Measurements from ENCODE around the gene PLCB1.
"Not testable (repeated sequence)": the region's sequence is repeated elsewhere in the genome, so short reads cannot be mapped to it uniquely, and the experiment has no call there.

Gene PLCB1

DNA sequence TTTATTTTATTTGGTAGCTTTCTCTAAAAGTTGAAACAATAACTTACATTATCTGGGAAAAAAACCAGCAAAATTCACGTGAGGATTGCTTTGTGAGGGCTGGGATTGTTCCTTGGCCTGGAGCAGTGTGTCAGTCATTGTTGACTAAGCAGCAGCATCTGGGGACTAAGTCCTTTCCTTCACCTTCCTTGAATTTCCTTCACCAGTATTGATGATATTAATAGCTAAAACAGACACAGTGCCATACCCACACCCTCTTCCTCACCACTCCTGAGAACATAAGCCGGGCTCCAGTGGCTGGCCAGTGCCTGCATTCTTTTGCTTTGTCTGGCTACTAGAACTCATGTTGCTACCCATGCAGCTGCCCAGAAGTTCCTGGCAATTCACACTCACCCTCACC lies 23.7 kb downstream of the PLCB1 start:
- H3K27me3 ChIP-seq (ENCODE audit: control insufficient read depth, insufficient read depth, low read length, poor library complexity, severe bottlenecking), result no peaks in the 10 kb centered on the region
- no peaks in the 10 kb centered on the region for H3K4me1 ChIP-seq (ENCODE audit: control insufficient read depth, insufficient read depth, low read length)
- H3K36me3 ChIP-seq (ENCODE audit: control insufficient read depth, insufficient read depth, low read length), result no peaks in the 10 kb centered on the region
- H3K9me3 ChIP-seq (ENCODE audit: control insufficient read depth, low read length), result no peaks in the 10 kb centered on the region
- H3K27ac ChIP-seq (ENCODE audit: insufficient read depth, low read depth, low read length, poor library complexity, severe bottlenecking), result no peak overlapping the region
- 90 to 92% methylated on average over 2 of the region's 2 CpGs for whole genome bisulfite sequencing, 2 experiments
- H3K4me3 ChIP-seq (ENCODE audit: insufficient read depth, low read depth, low read length), result no peak overlapping the region

DNA sequence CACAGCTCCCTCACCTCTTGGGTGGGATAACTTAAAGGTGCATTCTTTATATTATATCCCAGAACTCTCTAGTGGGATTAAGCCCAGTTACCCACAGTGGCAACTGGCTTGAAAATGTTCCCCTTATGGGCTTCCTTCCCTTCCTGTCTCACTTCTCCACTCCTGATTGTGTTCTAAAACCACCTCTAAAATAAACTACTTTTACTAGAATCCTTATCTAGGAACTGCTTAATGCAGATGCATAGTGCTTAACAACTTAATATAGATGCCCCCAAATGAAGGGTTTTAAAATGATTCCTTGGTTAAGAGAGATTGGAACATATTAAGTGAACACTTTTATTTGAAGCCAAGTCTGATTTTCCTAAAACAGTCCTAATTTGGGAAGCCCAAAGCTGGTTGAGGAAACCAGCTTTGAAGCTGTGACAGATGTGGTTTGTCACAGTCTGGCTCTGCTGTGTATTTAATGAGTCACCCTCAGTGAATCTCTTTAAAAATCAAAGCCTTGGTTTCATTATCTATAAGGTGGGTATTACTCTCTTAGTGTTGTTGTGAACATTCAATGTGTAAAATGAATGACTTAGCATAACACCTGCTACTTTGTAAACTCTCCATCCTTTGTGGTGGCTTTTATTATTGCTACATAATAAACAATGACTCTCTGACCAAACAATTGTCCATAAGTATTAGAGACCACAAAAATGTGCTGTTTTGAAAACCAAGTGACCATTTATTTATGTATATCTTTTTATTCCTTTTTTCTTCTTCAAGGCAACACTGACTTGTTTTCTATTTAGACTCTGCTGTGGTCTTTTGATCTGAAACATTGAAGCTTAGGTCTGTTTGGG lies 24.4 kb downstream of the PLCB1 start:
- Histone ChIP-seq H3K4me3 (ENCODE audit: insufficient read depth, low read depth, low read length) (no peak overlapping the region), H3K9me3 (ENCODE audit: control insufficient read depth, low read length) (no peaks in the 10 kb centered on the region), H3K4me1 (ENCODE audit: control insufficient read depth, insufficient read depth, low read length) (no peaks in the 10 kb centered on the region), H3K36me3 (ENCODE audit: control insufficient read depth, insufficient read depth, low read length) (no peaks in the 10 kb centered on the region), H3K27ac (ENCODE audit: insufficient read depth, low read depth, low read length, poor library complexity, severe bottlenecking) (no peak overlapping the region), H3K27me3 (ENCODE audit: control insufficient read depth, insufficient read depth, low read length, poor library complexity, severe bottlenecking) (no peaks in the 10 kb centered on the region)

- WGBS, 2 experiments, result 82 to 95% methylated on average over 1 of the region's 1 CpG
Observed at GRCh38 chr20:8159217-8159616, 27.2 kb downstream of the PLCB1 start.

GRCh38 chr20:8161264-8162071 lies 29.4 kb downstream of the PLCB1 start:
- Histone ChIP-seq H3K9me3 (ENCODE audit: control insufficient read depth, low read length) (no peaks in the 10 kb centered on the region), H3K4me1 (ENCODE audit: control insufficient read depth, insufficient read depth, low read length) (no peaks in the 10 kb centered on the region), H3K4me3 (ENCODE audit: insufficient read depth, low read depth, low read length) (no peak overlapping the region), H3K27me3 (ENCODE audit: control insufficient read depth, insufficient read depth, low read length, poor library complexity, severe bottlenecking) (no peaks in the 10 kb centered on the region), H3K36me3 (ENCODE audit: control insufficient read depth, insufficient read depth, low read length) (no peaks in the 10 kb centered on the region), H3K27ac (ENCODE audit: insufficient read depth, low read depth, low read length, poor library complexity, severe bottlenecking) (no peak overlapping the region)
- 80 to 81% methylated on average over 2 of the region's 4 CpGs for WGBS, 2 experiments

More at GRCh38 chr20:8159217-8159616, 27.2 kb downstream of the PLCB1 start:
- H3K27ac ChIP-seq (ENCODE audit: insufficient read depth, low read depth, low read length, poor library complexity, severe bottlenecking); H3K36me3 ChIP-seq (ENCODE audit: control insufficient read depth, insufficient read depth, low read length); H3K4me1 ChIP-seq (ENCODE audit: control insufficient read depth, insufficient read depth, low read length); H3K27me3 ChIP-seq (ENCODE audit: control insufficient read depth, insufficient read depth, low read length, poor library complexity, severe bottlenecking); H3K4me3 ChIP-seq (ENCODE audit: insufficient read depth, low read depth, low read length); H3K9me3 ChIP-seq (ENCODE audit: control insufficient read depth, low read length): not testable (repeated sequence)

DNA sequence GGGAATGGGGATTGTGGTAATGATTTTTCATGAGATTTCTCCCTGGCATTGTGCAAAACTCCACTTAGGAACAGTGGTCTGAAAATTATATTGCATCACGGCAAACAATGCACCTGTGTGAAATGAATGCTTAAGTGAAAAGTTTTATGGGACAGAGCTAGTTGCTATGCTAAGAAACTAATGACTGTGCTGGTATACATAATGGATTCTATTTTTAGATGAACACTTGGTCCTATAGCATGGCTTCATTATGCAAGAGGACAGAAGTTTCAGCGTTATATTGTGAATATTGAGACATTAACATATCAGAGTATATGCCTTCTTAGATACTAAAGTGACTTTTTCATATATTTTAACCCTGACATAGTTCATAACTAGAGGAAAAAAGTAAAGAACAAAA lies 30.5 kb downstream of the PLCB1 start:
- H3K27ac ChIP-seq (ENCODE audit: insufficient read depth, low read depth, low read length, poor library complexity, severe bottlenecking), result no peak overlapping the region
- no peaks in the 10 kb centered on the region for H3K9me3 ChIP-seq (ENCODE audit: control insufficient read depth, low read length)
- H3K36me3 ChIP-seq (ENCODE audit: control insufficient read depth, insufficient read depth, low read length), result no peaks in the 10 kb centered on the region
- H3K4me1 ChIP-seq (ENCODE audit: control insufficient read depth, insufficient read depth, low read length), result no peaks in the 10 kb centered on the region
- 97 to 99% methylated on average over 1 to 2 of the region's 2 CpGs for WGBS, 2 experiments
- no peak overlapping the region for H3K4me3 ChIP-seq (ENCODE audit: insufficient read depth, low read depth, low read length)
- no peaks in the 10 kb centered on the region for H3K27me3 ChIP-seq (ENCODE audit: control insufficient read depth, insufficient read depth, low read length, poor library complexity, severe bottlenecking)

GRCh38 chr20:8163543-8163942 lies 31.5 kb downstream of the PLCB1 start:
- Histone ChIP-seq H3K27me3 (ENCODE audit: control insufficient read depth, insufficient read depth, low read length, poor library complexity, severe bottlenecking) (no peaks in the 10 kb centered on the region), H3K27ac (ENCODE audit: insufficient read depth, low read depth, low read length, poor library complexity, severe bottlenecking) (no peak overlapping the region), H3K9me3 (ENCODE audit: control insufficient read depth, low read length) (no peaks in the 10 kb centered on the region), H3K36me3 (ENCODE audit: control insufficient read depth, insufficient read depth, low read length) (no peaks in the 10 kb centered on the region), H3K4me3 (ENCODE audit: insufficient read depth, low read depth, low read length) (no peak overlapping the region), H3K4me1 (ENCODE audit: control insufficient read depth, insufficient read depth, low read length) (no peaks in the 10 kb centered on the region)
- 94 to 96% methylated on average over 4 of the region's 4 CpGs for WGBS, 2 experiments

GRCh38 chr20:8166730-8167129 lies 34.7 kb downstream of the PLCB1 start:
- H3K27me3 ChIP-seq (ENCODE audit: control insufficient read depth, insufficient read depth, low read length, poor library complexity, severe bottlenecking), result no peaks in the 10 kb centered on the region
- H3K9me3 ChIP-seq (ENCODE audit: control insufficient read depth, low read length), result no peaks in the 10 kb centered on the region
- no peak overlapping the region for H3K4me3 ChIP-seq (ENCODE audit: insufficient read depth, low read depth, low read length)
- no peaks in the 10 kb centered on the region for H3K4me1 ChIP-seq (ENCODE audit: control insufficient read depth, insufficient read depth, low read length)
- H3K27ac ChIP-seq (ENCODE audit: insufficient read depth, low read depth, low read length, poor library complexity, severe bottlenecking), result no peak overlapping the region
- WGBS, 2 experiments, result 92 to 95% methylated on average over 7 of the region's 7 CpGs
- H3K36me3 ChIP-seq (ENCODE audit: control insufficient read depth, insufficient read depth, low read length), result no peaks in the 10 kb centered on the region

- no peak overlapping the region for H3K27ac ChIP-seq (ENCODE audit: insufficient read depth, low read depth, low read length, poor library complexity, severe bottlenecking)
- no peaks in the 10 kb centered on the region for H3K36me3 ChIP-seq (ENCODE audit: control insufficient read depth, insufficient read depth, low read length)
- H3K27me3 ChIP-seq (ENCODE audit: control insufficient read depth, insufficient read depth, low read length, poor library complexity, severe bottlenecking), result no peaks in the 10 kb centered on the region
- H3K4me3 ChIP-seq (ENCODE audit: insufficient read depth, low read depth, low read length), result no peak overlapping the region
- WGBS, 2 experiments, result 95 to 96% methylated on average over 3 of the region's 3 CpGs
- H3K9me3 ChIP-seq (ENCODE audit: control insufficient read depth, low read length), result no peaks in the 10 kb centered on the region
- no peaks in the 10 kb centered on the region for H3K4me1 ChIP-seq (ENCODE audit: control insufficient read depth, insufficient read depth, low read length)
Observed at GRCh38 chr20:8168785-8169288, 36.8 kb downstream of the PLCB1 start.

DNA sequence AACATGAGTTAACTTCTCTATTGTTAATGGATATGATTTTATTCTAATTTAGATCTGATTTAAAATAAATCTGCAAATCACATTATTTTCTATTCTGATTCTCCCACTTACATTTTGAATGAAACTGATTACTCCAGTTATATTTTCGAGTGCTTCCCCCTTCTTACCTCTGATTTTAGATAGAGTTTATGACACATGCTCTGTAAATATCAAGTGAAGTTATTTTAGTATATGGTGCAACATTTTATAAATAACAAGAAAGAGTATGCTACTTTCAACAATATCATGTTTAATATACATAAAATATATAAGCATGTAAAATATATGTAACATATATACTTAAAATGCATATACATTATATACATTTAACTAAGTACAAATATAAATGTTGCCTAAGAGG lies 38.9 kb downstream of the PLCB1 start:
- Histone ChIP-seq H3K9me3 (ENCODE audit: control insufficient read depth, low read length) (no peaks in the 10 kb centered on the region), H3K4me1 (ENCODE audit: control insufficient read depth, insufficient read depth, low read length) (no peaks in the 10 kb centered on the region), H3K27ac (ENCODE audit: insufficient read depth, low read depth, low read length, poor library complexity, severe bottlenecking) (no peak overlapping the region), H3K36me3 (ENCODE audit: control insufficient read depth, insufficient read depth, low read length) (no peaks in the 10 kb centered on the region), H3K4me3 (ENCODE audit: insufficient read depth, low read depth, low read length) (no peak overlapping the region), H3K27me3 (ENCODE audit: control insufficient read depth, insufficient read depth, low read length, poor library complexity, severe bottlenecking) (no peaks in the 10 kb centered on the region)
- WGBS, 2 experiments, result 100% methylated on average over 1 of the region's 1 CpG; no CpG with 5 or more reads in 1 of the 2 experiments

DNA sequence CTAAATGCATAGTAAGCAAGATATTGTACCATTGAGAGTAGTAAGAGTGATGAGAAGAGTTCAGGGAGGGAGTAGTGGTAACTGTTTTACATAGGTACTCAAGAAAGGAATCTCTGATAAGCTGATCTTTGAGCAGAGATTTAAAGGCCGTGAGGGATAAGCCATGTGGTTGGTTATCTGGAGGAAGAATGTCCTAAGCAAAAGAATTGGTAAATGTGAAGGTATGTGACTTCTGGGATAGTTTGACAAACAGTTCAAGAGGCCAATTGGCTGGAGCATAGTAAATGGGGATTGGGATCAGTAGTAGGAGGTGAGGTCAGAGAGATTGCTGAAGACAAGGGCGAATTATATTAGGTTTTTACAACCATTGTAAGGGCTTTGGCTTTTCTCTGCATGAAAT lies 40.1 kb downstream of the PLCB1 start:
- H3K4me3 ChIP-seq (ENCODE audit: insufficient read depth, low read depth, low read length), result no peak overlapping the region
- no peak overlapping the region for H3K27ac ChIP-seq (ENCODE audit: insufficient read depth, low read depth, low read length, poor library complexity, severe bottlenecking)
- no peaks in the 10 kb centered on the region for H3K27me3 ChIP-seq (ENCODE audit: control insufficient read depth, insufficient read depth, low read length, poor library complexity, severe bottlenecking)
- no peaks in the 10 kb centered on the region for H3K9me3 ChIP-seq (ENCODE audit: control insufficient read depth, low read length)
- H3K36me3 ChIP-seq (ENCODE audit: control insufficient read depth, insufficient read depth, low read length), result no peaks in the 10 kb centered on the region
- H3K4me1 ChIP-seq (ENCODE audit: control insufficient read depth, insufficient read depth, low read length), result no peaks in the 10 kb centered on the region
- 91 to 92% methylated on average over 2 of the region's 2 CpGs for WGBS, 2 experiments
